ENCODE results near the gene ADD1.

DNA sequence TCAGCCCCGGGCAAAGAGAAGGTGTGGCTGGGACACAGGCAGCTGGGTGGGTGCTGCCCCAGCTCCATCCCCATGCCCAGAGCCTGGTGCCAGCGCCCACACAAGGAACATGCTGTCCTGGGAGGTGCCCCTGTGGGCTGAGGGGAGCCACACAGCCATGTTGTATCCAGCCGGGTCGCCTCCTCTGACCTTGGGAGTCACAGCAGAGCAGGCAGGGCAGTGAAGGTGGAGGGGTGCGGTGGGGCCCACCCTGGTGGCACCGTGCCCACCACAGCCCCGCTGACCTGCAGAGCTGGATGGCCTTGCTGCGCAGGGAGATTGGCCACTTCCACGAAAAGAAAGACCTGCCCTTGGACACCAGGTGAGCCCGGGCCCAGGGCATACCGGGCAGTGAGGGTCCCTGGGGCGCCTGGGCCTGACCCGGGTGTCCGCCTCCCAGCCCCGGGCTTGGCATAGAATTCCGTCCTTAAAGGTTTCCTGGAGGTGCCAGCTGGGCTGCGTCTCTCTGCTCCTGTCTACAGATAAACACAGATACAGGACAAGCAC is 18.7 kb upstream of the ADD1 start:
- TF ChIP-seq, protein P1, sequence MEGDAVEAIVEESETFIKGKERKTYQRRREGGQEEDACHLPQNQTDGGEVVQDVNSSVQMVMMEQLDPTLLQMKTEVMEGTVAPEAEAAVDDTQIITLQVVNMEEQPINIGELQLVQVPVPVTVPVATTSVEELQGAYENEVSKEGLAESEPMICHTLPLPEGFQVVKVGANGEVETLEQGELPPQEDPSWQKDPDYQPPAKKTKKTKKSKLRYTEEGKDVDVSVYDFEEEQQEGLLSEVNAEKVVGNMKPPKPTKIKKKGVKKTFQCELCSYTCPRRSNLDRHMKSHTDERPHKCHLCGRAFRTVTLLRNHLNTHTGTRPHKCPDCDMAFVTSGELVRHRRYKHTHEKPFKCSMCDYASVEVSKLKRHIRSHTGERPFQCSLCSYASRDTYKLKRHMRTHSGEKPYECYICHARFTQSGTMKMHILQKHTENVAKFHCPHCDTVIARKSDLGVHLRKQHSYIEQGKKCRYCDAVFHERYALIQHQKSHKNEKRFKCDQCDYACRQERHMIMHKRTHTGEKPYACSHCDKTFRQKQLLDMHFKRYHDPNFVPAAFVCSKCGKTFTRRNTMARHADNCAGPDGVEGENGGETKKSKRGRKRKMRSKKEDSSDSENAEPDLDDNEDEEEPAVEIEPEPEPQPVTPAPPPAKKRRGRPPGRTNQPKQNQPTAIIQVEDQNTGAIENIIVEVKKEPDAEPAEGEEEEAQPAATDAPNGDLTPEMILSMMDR (IDR thresholded peaks at IDR 0.05): no peak
- no peak for TF ChIP-seq POLR2A (IDR thresholded peaks at IDR 0.05)

Measured in right lobe of liver (tissue), 4 donors.